HEK293 (cell line): ENCODE results near the gene CACNA1D.

Source experiments
- CTCF ChIA-PET: fragments of 350-600 bp; formaldehyde crosslinking; extraction: SDS; loops from one replicate; lab custom pipeline; 2021; ENCODE audit warnings: antibody characterized with exemption; lab: Yijun Ruan, JAX
- POLR2A ChIA-PET: fragments of 300-600 bp; formaldehyde crosslinking; extraction: SDS; loops from one replicate; lab custom pipeline; 2020; ENCODE audit warnings: antibody characterized with exemption, inconsistent platforms; lab: Yijun Ruan, JAX
- H3K27ac ChIP-seq: fragments of 200-500 bp; sonication (Bioruptor generic); 2 replicates; pipeline ENCODE4 v1.5.1; 2014; ENCODE audit warnings: low read depth, low read length, control low read depth, inconsistent platforms; ENCODE audit errors: extremely low read depth
- H3K36me3 ChIP-seq, 2 experiments: fragments of 200-500 bp in 1 of 2; sonication (Bioruptor generic) in 1 of 2; 1 replicate in 1 of 2; 2 replicates in 1 of 2; pipeline ENCODE4 v1.5.1; 2014 to 2017; ENCODE audit warnings: inconsistent platforms in 2 of 2, low read length in 2 of 2; ENCODE audit not compliant: control insufficient read depth in 2 of 2, insufficient read depth in 1 of 2
- H3K4me1 ChIP-seq: fragments of 200-500 bp; sonication (Bioruptor generic); 2 replicates; pipeline ENCODE4 v1.5.1; 2014; ENCODE audit warnings: mild to moderate bottlenecking, low read length, inconsistent platforms; ENCODE audit not compliant: control insufficient read depth, insufficient read depth
- H3K4me3 ChIP-seq: 2 replicates; pipeline ENCODE4 v1.5.1; 2011; ENCODE audit warnings: low read depth, mild to moderate bottlenecking, control low read depth, low read length, moderate library complexity
- H3K9me3 ChIP-seq: fragments of 200-500 bp; sonication (Bioruptor generic); 2 replicates; pipeline ENCODE4 v1.5.1; 2014; ENCODE audit warnings: low read depth, low read length, inconsistent platforms; ENCODE audit not compliant: control insufficient read depth, insufficient read depth
- BCL11B ChIP-seq: fragments of 450-650 bp; formaldehyde crosslinking; IDR thresholded peaks from 2 replicates; pipeline ENCODE4 v1.5.1; 2016; ENCODE audit warnings: low read depth, missing biosample characterization, missing genetic modification characterization
- GFI1B ChIP-seq: fragments of 450-650 bp; formaldehyde crosslinking; IDR thresholded peaks from 2 replicates; pipeline ENCODE4 v1.5.1; 2016; ENCODE audit warnings: missing biosample characterization, missing genetic modification characterization
- ZBTB8A ChIP-seq: fragments of 450-650 bp; formaldehyde crosslinking; IDR thresholded peaks from 2 replicates; pipeline ENCODE4 v1.5.1; 2016; ENCODE audit warnings: missing biosample characterization, missing genetic modification characterization
- ZNF239 ChIP-seq: fragments of 450-650 bp; formaldehyde crosslinking; IDR thresholded peaks from 2 replicates; pipeline ENCODE4 v1.5.1; 2016; ENCODE audit warnings: missing biosample characterization, missing genetic modification characterization
- ZNF416 ChIP-seq: fragments of 450-650 bp; formaldehyde crosslinking; IDR thresholded peaks from 2 replicates; pipeline ENCODE4 v1.5.1; 2016; ENCODE audit warnings: missing biosample characterization, missing genetic modification characterization
- ZNF501 ChIP-seq: fragments of 450-650 bp; formaldehyde crosslinking; IDR thresholded peaks from 2 replicates; pipeline ENCODE4 v1.5.1; 2016; ENCODE audit warnings: missing biosample characterization, missing genetic modification characterization
- ZNF514 ChIP-seq: fragments of 450-650 bp; formaldehyde crosslinking; IDR thresholded peaks from 2 replicates; pipeline ENCODE4 v1.5.1; 2016; ENCODE audit warnings: missing biosample characterization, missing genetic modification characterization
- ZNF610 ChIP-seq: fragments of 450-650 bp; formaldehyde crosslinking; IDR thresholded peaks from 2 replicates; pipeline ENCODE4 v1.5.1; 2016; ENCODE audit warnings: missing biosample characterization, missing genetic modification characterization, borderline replicate concordance
- ZNF837 ChIP-seq: fragments of 450-650 bp; formaldehyde crosslinking; IDR thresholded peaks from 2 replicates; pipeline ENCODE4 v1.5.1; 2016; ENCODE audit warnings: missing biosample characterization, missing genetic modification characterization
- TF ChIP-seq, protein P1 (sequence below): fragments of 450-650 bp; formaldehyde crosslinking; conservative IDR thresholded peaks from 2 replicates; pipeline ENCODE4 v1.5.1; 2016; ENCODE audit warnings: low read depth, missing biosample characterization, missing genetic modification characterization
- TF ChIP-seq, protein P2 (sequence below): fragments of 450-650 bp; formaldehyde crosslinking; IDR thresholded peaks from 2 replicates; pipeline ENCODE4 v1.5.1; 2016; ENCODE audit warnings: missing biosample characterization, missing genetic modification characterization
- TF ChIP-seq, protein P3 (sequence below): fragments of 450-650 bp; formaldehyde crosslinking; IDR thresholded peaks from 2 replicates; pipeline ENCODE4 v1.5.1; 2016; ENCODE audit warnings: missing biosample characterization, missing genetic modification characterization, borderline replicate concordance
- TF ChIP-seq, protein P4 (sequence below): fragments of 450-650 bp; formaldehyde crosslinking; IDR thresholded peaks from 2 replicates; pipeline ENCODE4 v1.5.1; 2016; ENCODE audit warnings: missing biosample characterization, missing genetic modification characterization
- TF ChIP-seq, protein P5 (sequence below): fragments of 450-650 bp; formaldehyde crosslinking; IDR thresholded peaks from 2 replicates; pipeline ENCODE4; 2016; ENCODE audit warnings: missing biosample characterization, missing genetic modification characterization
- TF ChIP-seq, protein P6 (sequence below): fragments of 450-650 bp; formaldehyde crosslinking; IDR thresholded peaks from 2 replicates; pipeline ENCODE4 v1.5.1; 2017; ENCODE audit warnings: missing biosample characterization, mild to moderate bottlenecking, missing genetic modification characterization, moderate library complexity
- TF ChIP-seq, protein P7 (sequence below): fragments of 450-650 bp; formaldehyde crosslinking; IDR thresholded peaks from 2 replicates; pipeline ENCODE4 v1.5.1; 2016; ENCODE audit warnings: missing biosample characterization, missing genetic modification characterization
- TF ChIP-seq, protein P8 (sequence below): fragments of 450-650 bp; formaldehyde crosslinking; IDR thresholded peaks from 2 replicates; pipeline ENCODE4 v1.5.1; 2017; ENCODE audit warnings: missing biosample characterization, missing genetic modification characterization

Gene CACNA1D

DNA sequence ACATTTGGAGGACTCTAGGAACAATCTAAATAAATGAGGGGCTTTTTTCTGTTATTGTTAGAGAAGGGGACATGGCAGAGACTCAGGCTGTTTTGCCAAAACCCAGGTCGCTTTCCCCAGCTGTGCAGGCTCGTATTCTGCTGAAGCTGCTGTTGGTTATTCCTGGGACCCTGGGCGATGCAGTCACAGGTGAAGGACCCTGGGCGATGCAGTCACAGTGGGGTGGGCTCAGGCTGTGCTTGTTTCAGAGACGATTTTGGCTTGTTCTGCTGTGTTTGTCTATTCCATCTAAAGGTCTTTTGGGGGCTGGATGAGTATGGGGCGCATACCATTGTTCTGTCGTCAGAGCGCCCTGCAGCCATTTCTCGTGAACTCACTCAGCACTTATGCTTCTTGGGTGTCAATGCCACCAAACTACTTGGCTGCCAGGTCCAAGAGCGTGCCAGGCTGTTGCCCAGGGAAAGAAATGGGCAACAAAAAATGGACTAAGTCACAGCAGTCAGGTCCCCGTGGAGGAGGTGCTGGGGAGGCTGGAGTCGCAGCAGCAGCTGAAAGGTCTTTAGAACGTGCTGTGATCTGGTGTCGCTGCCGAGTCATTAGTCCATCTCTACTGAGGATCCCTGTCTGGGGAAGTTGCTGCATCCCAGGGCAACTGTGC, 200.4 kb downstream of the CACNA1D start:
- Histone ChIP-seq H3K4me3 (no peak overlapping the region), H3K27ac (no peak overlapping the region), H3K36me3 (no peaks in the 10 kb centered on the region), H3K9me3 (no peaks in the 10 kb centered on the region), H3K4me1 (no peaks in the 10 kb centered on the region)
- ChIA-PET POLR2A (no interaction called here), CTCF (no interaction called here)
- TF ChIP-seq ZNF239 (tag by site-specific recombination): no peak
- no peak for TF ChIP-seq ZNF837 (tag by site-specific recombination)
- TF ChIP-seq, protein P1, sequence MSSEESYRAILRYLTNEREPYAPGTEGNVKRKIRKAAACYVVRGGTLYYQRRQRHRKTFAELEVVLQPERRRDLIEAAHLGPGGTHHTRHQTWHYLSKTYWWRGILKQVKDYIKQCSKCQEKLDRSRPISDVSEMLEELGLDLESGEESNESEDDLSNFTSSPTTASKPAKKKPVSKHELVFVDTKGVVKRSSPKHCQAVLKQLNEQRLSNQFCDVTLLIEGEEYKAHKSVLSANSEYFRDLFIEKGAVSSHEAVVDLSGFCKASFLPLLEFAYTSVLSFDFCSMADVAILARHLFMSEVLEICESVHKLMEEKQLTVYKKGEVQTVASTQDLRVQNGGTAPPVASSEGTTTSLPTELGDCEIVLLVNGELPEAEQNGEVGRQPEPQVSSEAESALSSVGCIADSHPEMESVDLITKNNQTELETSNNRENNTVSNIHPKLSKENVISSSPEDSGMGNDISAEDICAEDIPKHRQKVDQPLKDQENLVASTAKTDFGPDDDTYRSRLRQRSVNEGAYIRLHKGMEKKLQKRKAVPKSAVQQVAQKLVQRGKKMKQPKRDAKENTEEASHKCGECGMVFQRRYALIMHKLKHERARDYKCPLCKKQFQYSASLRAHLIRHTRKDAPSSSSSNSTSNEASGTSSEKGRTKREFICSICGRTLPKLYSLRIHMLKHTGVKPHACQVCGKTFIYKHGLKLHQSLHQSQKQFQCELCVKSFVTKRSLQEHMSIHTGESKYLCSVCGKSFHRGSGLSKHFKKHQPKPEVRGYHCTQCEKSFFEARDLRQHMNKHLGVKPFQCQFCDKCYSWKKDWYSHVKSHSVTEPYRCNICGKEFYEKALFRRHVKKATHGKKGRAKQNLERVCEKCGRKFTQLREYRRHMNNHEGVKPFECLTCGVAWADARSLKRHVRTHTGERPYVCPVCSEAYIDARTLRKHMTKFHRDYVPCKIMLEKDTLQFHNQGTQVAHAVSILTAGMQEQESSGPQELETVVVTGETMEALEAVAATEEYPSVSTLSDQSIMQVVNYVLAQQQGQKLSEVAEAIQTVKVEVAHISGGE (tag by site-specific recombination): no peak
- TF ChIP-seq, protein P2, sequence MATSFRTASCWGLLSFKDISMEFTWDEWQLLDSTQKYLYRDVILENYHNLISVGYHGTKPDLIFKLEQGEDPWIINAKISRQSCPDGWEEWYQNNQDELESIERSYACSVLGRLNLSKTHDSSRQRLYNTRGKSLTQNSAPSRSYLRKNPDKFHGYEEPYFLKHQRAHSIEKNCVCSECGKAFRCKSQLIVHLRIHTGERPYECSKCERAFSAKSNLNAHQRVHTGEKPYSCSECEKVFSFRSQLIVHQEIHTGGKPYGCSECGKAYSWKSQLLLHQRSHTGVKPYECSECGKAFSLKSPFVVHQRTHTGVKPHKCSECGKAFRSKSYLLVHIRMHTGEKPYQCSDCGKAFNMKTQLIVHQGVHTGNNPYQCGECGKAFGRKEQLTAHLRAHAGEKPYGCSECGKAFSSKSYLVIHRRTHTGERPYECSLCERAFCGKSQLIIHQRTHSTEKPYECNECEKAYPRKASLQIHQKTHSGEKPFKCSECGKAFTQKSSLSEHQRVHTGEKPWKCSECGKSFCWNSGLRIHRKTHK (tag by site-specific recombination): no peak
- TF ChIP-seq, protein P3, sequence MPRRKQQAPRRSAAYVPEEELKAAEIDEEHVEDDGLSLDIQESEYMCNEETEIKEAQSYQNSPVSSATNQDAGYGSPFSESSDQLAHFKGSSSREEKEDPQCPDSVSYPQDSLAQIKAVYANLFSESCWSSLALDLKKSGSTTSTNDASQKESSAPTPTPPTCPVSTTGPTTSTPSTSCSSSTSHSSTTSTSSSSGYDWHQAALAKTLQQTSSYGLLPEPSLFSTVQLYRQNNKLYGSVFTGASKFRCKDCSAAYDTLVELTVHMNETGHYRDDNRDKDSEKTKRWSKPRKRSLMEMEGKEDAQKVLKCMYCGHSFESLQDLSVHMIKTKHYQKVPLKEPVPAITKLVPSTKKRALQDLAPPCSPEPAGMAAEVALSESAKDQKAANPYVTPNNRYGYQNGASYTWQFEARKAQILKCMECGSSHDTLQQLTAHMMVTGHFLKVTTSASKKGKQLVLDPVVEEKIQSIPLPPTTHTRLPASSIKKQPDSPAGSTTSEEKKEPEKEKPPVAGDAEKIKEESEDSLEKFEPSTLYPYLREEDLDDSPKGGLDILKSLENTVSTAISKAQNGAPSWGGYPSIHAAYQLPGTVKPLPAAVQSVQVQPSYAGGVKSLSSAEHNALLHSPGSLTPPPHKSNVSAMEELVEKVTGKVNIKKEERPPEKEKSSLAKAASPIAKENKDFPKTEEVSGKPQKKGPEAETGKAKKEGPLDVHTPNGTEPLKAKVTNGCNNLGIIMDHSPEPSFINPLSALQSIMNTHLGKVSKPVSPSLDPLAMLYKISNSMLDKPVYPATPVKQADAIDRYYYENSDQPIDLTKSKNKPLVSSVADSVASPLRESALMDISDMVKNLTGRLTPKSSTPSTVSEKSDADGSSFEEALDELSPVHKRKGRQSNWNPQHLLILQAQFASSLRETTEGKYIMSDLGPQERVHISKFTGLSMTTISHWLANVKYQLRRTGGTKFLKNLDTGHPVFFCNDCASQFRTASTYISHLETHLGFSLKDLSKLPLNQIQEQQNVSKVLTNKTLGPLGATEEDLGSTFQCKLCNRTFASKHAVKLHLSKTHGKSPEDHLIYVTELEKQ (tag by site-specific recombination): no peak
- TF ChIP-seq, protein P4, sequence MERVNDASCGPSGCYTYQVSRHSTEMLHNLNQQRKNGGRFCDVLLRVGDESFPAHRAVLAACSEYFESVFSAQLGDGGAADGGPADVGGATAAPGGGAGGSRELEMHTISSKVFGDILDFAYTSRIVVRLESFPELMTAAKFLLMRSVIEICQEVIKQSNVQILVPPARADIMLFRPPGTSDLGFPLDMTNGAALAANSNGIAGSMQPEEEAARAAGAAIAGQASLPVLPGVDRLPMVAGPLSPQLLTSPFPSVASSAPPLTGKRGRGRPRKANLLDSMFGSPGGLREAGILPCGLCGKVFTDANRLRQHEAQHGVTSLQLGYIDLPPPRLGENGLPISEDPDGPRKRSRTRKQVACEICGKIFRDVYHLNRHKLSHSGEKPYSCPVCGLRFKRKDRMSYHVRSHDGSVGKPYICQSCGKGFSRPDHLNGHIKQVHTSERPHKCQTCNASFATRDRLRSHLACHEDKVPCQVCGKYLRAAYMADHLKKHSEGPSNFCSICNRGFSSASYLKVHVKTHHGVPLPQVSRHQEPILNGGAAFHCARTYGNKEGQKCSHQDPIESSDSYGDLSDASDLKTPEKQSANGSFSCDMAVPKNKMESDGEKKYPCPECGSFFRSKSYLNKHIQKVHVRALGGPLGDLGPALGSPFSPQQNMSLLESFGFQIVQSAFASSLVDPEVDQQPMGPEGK (tag by site-specific recombination): no peak
- TF ChIP-seq ZNF416 (tag by site-specific recombination): no peak
- no peak for TF ChIP-seq GFI1B
- TF ChIP-seq ZNF610 (tag by site-specific recombination): no peak
- TF ChIP-seq, protein P5, sequence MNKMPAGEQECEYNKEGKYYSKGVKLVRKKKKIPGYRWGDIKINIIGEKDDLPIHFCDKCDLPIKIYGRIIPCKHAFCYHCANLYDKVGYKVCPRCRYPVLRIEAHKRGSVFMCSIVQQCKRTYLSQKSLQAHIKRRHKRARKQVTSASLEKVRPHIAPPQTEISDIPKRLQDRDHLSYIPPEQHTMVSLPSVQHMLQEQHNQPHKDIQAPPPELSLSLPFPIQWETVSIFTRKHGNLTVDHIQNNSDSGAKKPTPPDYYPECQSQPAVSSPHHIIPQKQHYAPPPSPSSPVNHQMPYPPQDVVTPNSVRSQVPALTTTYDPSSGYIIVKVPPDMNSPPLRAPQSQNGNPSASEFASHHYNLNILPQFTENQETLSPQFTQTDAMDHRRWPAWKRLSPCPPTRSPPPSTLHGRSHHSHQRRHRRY (tag by site-specific recombination): no peak
- TF ChIP-seq ZNF501 (tag by site-specific recombination): no peak
- TF ChIP-seq ZNF514 (tag by site-specific recombination): no peak
- TF ChIP-seq, protein P6, sequence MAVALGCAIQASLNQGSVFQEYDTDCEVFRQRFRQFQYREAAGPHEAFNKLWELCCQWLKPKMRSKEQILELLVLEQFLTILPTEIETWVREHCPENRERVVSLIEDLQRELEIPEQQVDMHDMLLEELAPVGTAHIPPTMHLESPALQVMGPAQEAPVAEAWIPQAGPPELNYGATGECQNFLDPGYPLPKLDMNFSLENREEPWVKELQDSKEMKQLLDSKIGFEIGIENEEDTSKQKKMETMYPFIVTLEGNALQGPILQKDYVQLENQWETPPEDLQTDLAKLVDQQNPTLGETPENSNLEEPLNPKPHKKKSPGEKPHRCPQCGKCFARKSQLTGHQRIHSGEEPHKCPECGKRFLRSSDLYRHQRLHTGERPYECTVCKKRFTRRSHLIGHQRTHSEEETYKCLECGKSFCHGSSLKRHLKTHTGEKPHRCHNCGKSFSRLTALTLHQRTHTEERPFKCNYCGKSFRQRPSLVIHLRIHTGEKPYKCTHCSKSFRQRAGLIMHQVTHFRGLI (tag by site-specific recombination): no peak
- no peak for TF ChIP-seq BCL11B (tag by site-specific recombination)
- TF ChIP-seq, protein P7, sequence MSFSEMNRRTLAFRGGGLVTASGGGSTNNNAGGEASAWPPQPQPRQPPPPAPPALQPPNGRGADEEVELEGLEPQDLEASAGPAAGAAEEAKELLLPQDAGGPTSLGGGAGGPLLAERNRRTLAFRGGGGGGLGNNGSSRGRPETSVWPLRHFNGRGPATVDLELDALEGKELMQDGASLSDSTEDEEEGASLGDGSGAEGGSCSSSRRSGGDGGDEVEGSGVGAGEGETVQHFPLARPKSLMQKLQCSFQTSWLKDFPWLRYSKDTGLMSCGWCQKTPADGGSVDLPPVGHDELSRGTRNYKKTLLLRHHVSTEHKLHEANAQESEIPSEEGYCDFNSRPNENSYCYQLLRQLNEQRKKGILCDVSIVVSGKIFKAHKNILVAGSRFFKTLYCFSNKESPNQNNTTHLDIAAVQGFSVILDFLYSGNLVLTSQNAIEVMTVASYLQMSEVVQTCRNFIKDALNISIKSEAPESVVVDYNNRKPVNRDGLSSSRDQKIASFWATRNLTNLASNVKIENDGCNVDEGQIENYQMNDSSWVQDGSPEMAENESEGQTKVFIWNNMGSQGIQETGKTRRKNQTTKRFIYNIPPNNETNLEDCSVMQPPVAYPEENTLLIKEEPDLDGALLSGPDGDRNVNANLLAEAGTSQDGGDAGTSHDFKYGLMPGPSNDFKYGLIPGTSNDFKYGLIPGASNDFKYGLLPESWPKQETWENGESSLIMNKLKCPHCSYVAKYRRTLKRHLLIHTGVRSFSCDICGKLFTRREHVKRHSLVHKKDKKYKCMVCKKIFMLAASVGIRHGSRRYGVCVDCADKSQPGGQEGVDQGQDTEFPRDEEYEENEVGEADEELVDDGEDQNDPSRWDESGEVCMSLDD (tag by site-specific recombination): no peak
- TF ChIP-seq ZBTB8A: no peak
- TF ChIP-seq, protein P8, sequence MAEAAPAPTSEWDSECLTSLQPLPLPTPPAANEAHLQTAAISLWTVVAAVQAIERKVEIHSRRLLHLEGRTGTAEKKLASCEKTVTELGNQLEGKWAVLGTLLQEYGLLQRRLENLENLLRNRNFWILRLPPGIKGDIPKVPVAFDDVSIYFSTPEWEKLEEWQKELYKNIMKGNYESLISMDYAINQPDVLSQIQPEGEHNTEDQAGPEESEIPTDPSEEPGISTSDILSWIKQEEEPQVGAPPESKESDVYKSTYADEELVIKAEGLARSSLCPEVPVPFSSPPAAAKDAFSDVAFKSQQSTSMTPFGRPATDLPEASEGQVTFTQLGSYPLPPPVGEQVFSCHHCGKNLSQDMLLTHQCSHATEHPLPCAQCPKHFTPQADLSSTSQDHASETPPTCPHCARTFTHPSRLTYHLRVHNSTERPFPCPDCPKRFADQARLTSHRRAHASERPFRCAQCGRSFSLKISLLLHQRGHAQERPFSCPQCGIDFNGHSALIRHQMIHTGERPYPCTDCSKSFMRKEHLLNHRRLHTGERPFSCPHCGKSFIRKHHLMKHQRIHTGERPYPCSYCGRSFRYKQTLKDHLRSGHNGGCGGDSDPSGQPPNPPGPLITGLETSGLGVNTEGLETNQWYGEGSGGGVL (tag by site-specific recombination): no peak
